Caco-2 (cell line): ENCODE results near the gene RTL1. TPM values are rescaled to one million over a fixed set of nuclear protein-coding genes. Genes with fewer than 3 reads are reported as not detected.

Experiments used
- BruUV-seq: library from RNA; stranded (reverse); fragments of 400-500 nt; replicated peaks from 2 replicates; lab custom pipeline; 2021; lab: Mats Ljungman, UMichigan
- CTCF ChIA-PET: fragments of 300-600 bp; sonication (Branson Sonifier 250); formaldehyde crosslinking; loops from one replicate; lab custom pipeline; 2022; ENCODE audit warnings: antibody characterized with exemption; lab: Charles Lee
- POLR2A ChIA-PET: fragments of 300-600 bp; sonication (Branson Sonifier 250); formaldehyde crosslinking; loops from one replicate; lab custom pipeline; 2022; ENCODE audit warnings: antibody characterized with exemption; lab: Charles Lee
- DNase-seq, 2 experiments: peaks; one replicate each; pipeline versions ENCODE4 v3.0.0 to v3.0.0-alpha.2; 2020 to 2022
- H3K27me3 ChIP-seq: replicated peaks from 2 replicates; pipeline ENCODE4 v1.6.0; 2011; ENCODE audit warnings: low read length; ENCODE audit not compliant: control insufficient read depth, insufficient read depth
- H3K36me3 ChIP-seq: 2 replicates; pipeline ENCODE4 v1.5.1; 2011; ENCODE audit warnings: low read length; ENCODE audit not compliant: control insufficient read depth, insufficient read depth
- H3K4me1 ChIP-seq: fragments of 250-450 bp; sonication (Bioruptor Pico); 2 replicates; pipeline ENCODE4 v1.5.1; 2020; ENCODE audit warnings: mild to moderate bottlenecking
- H3K4me3 ChIP-seq: 2 replicates; pipeline ENCODE4 v1.5.1; 2011; ENCODE audit warnings: low read depth, mild to moderate bottlenecking, control low read depth, low read length
- H3K9me3 ChIP-seq: fragments of 250-450 bp; sonication (Bioruptor Pico); 2 replicates; pipeline ENCODE4 v1.5.1; 2020; ENCODE audit warnings: mild to moderate bottlenecking, moderate library complexity
- H3K27ac Mint-ChIP-seq: one replicate; pipeline ENCODE4 v1.8.0; 2022; ENCODE audit warnings: mixed read lengths; ENCODE audit not compliant: unreplicated experiment
- H3K27me3 Mint-ChIP-seq: one replicate; pipeline ENCODE4 v1.8.0; 2022; ENCODE audit warnings: mixed read lengths; ENCODE audit not compliant: insufficient read depth, unreplicated experiment
- H3K36me3 Mint-ChIP-seq: one replicate; pipeline ENCODE4 v1.8.0; 2022; ENCODE audit warnings: mild to moderate bottlenecking, mixed read lengths; ENCODE audit not compliant: insufficient read depth, unreplicated experiment
- H3K4me1 Mint-ChIP-seq: one replicate; pipeline ENCODE4 v1.8.0; 2022; ENCODE audit warnings: low read depth, mixed read lengths; ENCODE audit not compliant: unreplicated experiment
- H3K4me3 Mint-ChIP-seq: one replicate; pipeline ENCODE4 v1.8.0; 2022; ENCODE audit warnings: mild to moderate bottlenecking, moderate library complexity, mixed read lengths; ENCODE audit not compliant: unreplicated experiment
- H3K9me3 Mint-ChIP-seq: one replicate; pipeline ENCODE4 v1.8.0; 2022; ENCODE audit warnings: mixed read lengths; ENCODE audit not compliant: unreplicated experiment
- CTCF ChIP-seq, 2 experiments: fragments of 200-600 bp in 1 of 2; IDR thresholded peaks; 1 replicate in 1 of 2; 2 replicates in 1 of 2; pipeline versions ENCODE4 v1.5.1 to v1.8.0; 2011 to 2022; ENCODE audit warnings: antibody characterized with exemption in 1 of 2, control low read depth in 1 of 2, inconsistent platforms in 1 of 2, low read depth in 1 of 2, low read length in 1 of 2, mild to moderate bottlenecking in 1 of 2, moderate library complexity in 1 of 2; ENCODE audit not compliant: insufficient read depth in 1 of 2, severe bottlenecking in 1 of 2, unreplicated experiment in 1 of 2
- intact Hi-C: fragments of 100-400 bp; cut with micrococcal nuclease; formaldehyde crosslinking; loops from one replicate; pipeline ENCODE4 v1.10.0; 2022; ENCODE audit not compliant: unreplicated experiment
- total RNA-seq: library from RNA; stranded (reverse); gene quantifications from 2 replicates; pipeline ENCODE4 v1.2.3, GENCODE V29; 2022

The RTL1 gene
- total RNA-seq, 1 experiment from 2014 or later, result not detected

- Histone ChIP-seq H3K4me1 (no peaks in the 10 kb centered on the region), H3K9me3 (peaks cover 2% of the 10 kb centered on the region; the same call in 1 of the 2 replicates), H3K36me3 (no peaks in the 10 kb centered on the region), H3K27me3 (no peaks in the 10 kb centered on the region), H3K4me3 (no peak overlapping the region)
- H3K27me3 Mint-ChIP-seq, result peaks cover 3% of the 10 kb centered on the region
- H3K9me3 Mint-ChIP-seq, result no peaks in the 10 kb centered on the region
- no TSS peak for BruUV-seq
- no peak overlapping the region for H3K27ac Mint-ChIP-seq
- H3K4me1 Mint-ChIP-seq, result no peaks in the 10 kb centered on the region
- no peak for TF ChIP-seq CTCF (IDR thresholded peaks at IDR 0.05; ENCODE audit: insufficient read depth in 1 of 2, low read depth in 1 of 2, low read length in 1 of 2, severe bottlenecking in 1 of 2, unreplicated experiment in 1 of 2)
- no peaks in the 10 kb centered on the region for H3K36me3 Mint-ChIP-seq
- H3K4me3 Mint-ChIP-seq, result no peak overlapping the region
- ChIA-PET POLR2A (no interaction called here), CTCF (no interaction called here)
- no peak for DNase-seq
- intact Hi-C loops, result no loop called here
Measured at GRCh38 chr14:100861188-100861936, 42.2 kb downstream of the RTL1 start.

- no peak for TF ChIP-seq CTCF (IDR thresholded peaks at IDR 0.05; ENCODE audit: insufficient read depth in 1 of 2, low read depth in 1 of 2, low read length in 1 of 2, severe bottlenecking in 1 of 2, unreplicated experiment in 1 of 2)
- no peak for DNase-seq
- Histone ChIP-seq H3K36me3 (no peaks in the 10 kb centered on the region), H3K4me3 (no peak overlapping the region), H3K9me3 (peaks cover 2% of the 10 kb centered on the region; the same call in 1 of the 2 replicates), H3K4me1 (no peaks in the 10 kb centered on the region), H3K27me3 (no peaks in the 10 kb centered on the region)
- POLR2A ChIA-PET, result no interaction called here
- H3K36me3 Mint-ChIP-seq, result no peaks in the 10 kb centered on the region
- no peak overlapping the region for H3K27ac Mint-ChIP-seq
- H3K4me3 Mint-ChIP-seq, result no peak overlapping the region
- BruUV-seq, result no TSS peak
- peaks cover 3% of the 10 kb centered on the region for H3K27me3 Mint-ChIP-seq
- H3K9me3 Mint-ChIP-seq, result no peaks in the 10 kb centered on the region
- H3K4me1 Mint-ChIP-seq, result no peaks in the 10 kb centered on the region
- intact Hi-C loops, result no loop called here
- CTCF ChIA-PET, result no interaction called here
Measured at GRCh38 chr14:100860556-100861187, 42.9 kb downstream of the RTL1 start.

- Histone ChIP-seq H3K27me3 (no peaks in the 10 kb centered on the region), H3K4me3 (no peak overlapping the region), H3K9me3 (peaks cover 2% of the 10 kb centered on the region; the same call in 1 of the 2 replicates), H3K4me1 (no peaks in the 10 kb centered on the region), H3K36me3 (no peaks in the 10 kb centered on the region)
- DNase-seq, result no peak
- Mint-ChIP-seq H3K9me3 (no peaks in the 10 kb centered on the region), H3K36me3 (no peaks in the 10 kb centered on the region), H3K4me1 (no peaks in the 10 kb centered on the region), H3K27ac (no peak overlapping the region), H3K4me3 (no peak overlapping the region), H3K27me3 (peaks cover 3% of the 10 kb centered on the region)
- no TSS peak for BruUV-seq
- ChIA-PET POLR2A (no interaction called here), CTCF (no interaction called here)
- intact Hi-C loops, result no loop called here
- TF ChIP-seq CTCF (IDR thresholded peaks at IDR 0.05; ENCODE audit: insufficient read depth in 1 of 2, low read depth in 1 of 2, low read length in 1 of 2, severe bottlenecking in 1 of 2, unreplicated experiment in 1 of 2), result no peak
Measured at GRCh38 chr14:100859781-100860180, 43.7 kb downstream of the RTL1 start.
